Upper lobe of left lung (tissue), 6 donors: ENCODE data around the gene FAM241B. TPM values are rescaled to one million over a fixed set of nuclear protein-coding genes. Genes with fewer than 3 reads are reported as not detected.

Source experiments
- ATAC-seq, 2 donors: fragments of 200-7000 bp; cut with Tn5 transposase; one replicate each; pipeline ENCODE4 v1.9.1; 2022; ENCODE audit warnings: mild to moderate bottlenecking in 2 of 2, moderate library complexity in 2 of 2; ENCODE audit not compliant: low FRiP score in 2 of 2
- DNase-seq, 2 donors: peaks; one replicate each; pipeline ENCODE4 v3.0.0-alpha.2; 2019 to 2020
- H3K27ac ChIP-seq, 4 donors: fragments of 200-600 bp; sonication (generic); one replicate each; pipeline ENCODE4 v1.5.1; 2016 to 2019
- H3K27me3 ChIP-seq, 4 donors: fragments of 200-600 bp; sonication (generic); one replicate each; pipeline ENCODE4 v1.5.1; 2017 to 2019
- H3K36me3 ChIP-seq, 4 donors: fragments of 200-600 bp; sonication (generic); one replicate each; pipeline ENCODE4 v1.5.1; 2016 to 2019
- H3K4me1 ChIP-seq, 4 donors: fragments of 200-600 bp; sonication (generic); one replicate each; pipeline ENCODE4 v1.5.1; 2018 to 2019
- H3K4me3 ChIP-seq, 4 donors: fragments of 200-600 bp; sonication (generic); one replicate each; pipeline ENCODE4 v1.5.1; 2017 to 2019; ENCODE audit warnings: mild to moderate bottlenecking in 2 of 4, moderate library complexity in 1 of 4
- H3K9me3 ChIP-seq, 4 donors: fragments of 200-600 bp; sonication (generic); one replicate each; pipeline ENCODE4 v1.5.1; 2018 to 2019
- CTCF ChIP-seq, 6 experiments: fragments of 450-650 bp in 4 of 6; fragments of 200-600 bp in 2 of 6; sonication (generic) in 2 of 6; IDR thresholded peaks; one replicate each; pipeline ENCODE4 v1.5.1; 2016 to 2019; ENCODE audit warnings: antibody characterized with exemption in 6 of 6
- EP300 ChIP-seq, 4 donors: sonication (generic); formaldehyde crosslinking; IDR thresholded peaks; one replicate each; pipeline ENCODE4 v1.5.1; 2017; ENCODE audit warnings: antibody characterized with exemption in 4 of 4, control low read depth in 2 of 4
- POLR2A ChIP-seq, 4 donors: fragments of 450-650 bp; IDR thresholded peaks; one replicate each; pipeline ENCODE4 v1.5.1; 2016 to 2017; ENCODE audit warnings: antibody characterized with exemption in 4 of 4, mild to moderate bottlenecking in 2 of 4
- POLR2AphosphoS5 ChIP-seq, 2 donors: sonication (generic); formaldehyde crosslinking; IDR thresholded peaks; one replicate each; pipeline ENCODE4 v1.5.1; 2017; ENCODE audit warnings: antibody characterized with exemption in 2 of 2
- WGBS, 2 donors: methylation state at CpG; one replicate each; pipeline ENCODE4 v1.1.5; 2017 to 2018; 5-methylcytosine and 5-hydroxymethylcytosine counted together
- total RNA-seq, 6 donors: library from RNA; depleted of rRNA in 4 of 6; stranded (reverse); fragments of >200 nt in 4 of 6; gene quantifications; one replicate each; pipeline versions ENCODE4 v1.1.0 to v1.2.1, GENCODE V29; 2016 to 2021
- donor health status: DM: no; HTN: no; CAD: no; lungs with moderate emphysema.
- donor health status: DM: no; HTN: yes; CAD: no; lungs with severe emphysema.

FAM241B gene
- total RNA-seq, 6 donors from 2014 or later = 3.1 to 7.7 (median 6.5) TPM; not detected in 1

GRCh38 chr10:69680610-69681009 is 50.6 kb downstream of the FAM241B start:
- Histone ChIP-seq H3K36me3 (no peaks in the 10 kb centered on the region), H3K27me3 (no peaks in the 10 kb centered on the region), H3K4me1 (peaks cover 0 to 11% (median 7%) of the 10 kb centered on the region in 4 donors), H3K9me3 (no peaks in the 10 kb centered on the region), H3K4me3 (no peak overlapping the region), H3K27ac (no peak overlapping the region)
- no peak for TF ChIP-seq POLR2A (IDR thresholded peaks at IDR 0.05)
- TF ChIP-seq POLR2AphosphoS5 (IDR thresholded peaks at IDR 0.05) = no peak
- TF ChIP-seq EP300 (IDR thresholded peaks at IDR 0.05) = no peak
- TF ChIP-seq CTCF (IDR thresholded peaks at IDR 0.05) = no peak
- 66 to 71% methylated on average over 4 of the region's 4 CpGs for WGBS, 2 donors
- DNase-seq (no peak), ATAC-seq (no peak)

- H3K9me3 ChIP-seq = no peaks in the 10 kb centered on the region
- WGBS, 2 donors = 87% methylated on average over 6 of the region's 6 CpGs; no CpG with 5 or more reads in 1 of the 2 donors
- TF ChIP-seq POLR2A (IDR thresholded peaks at IDR 0.05) = no peak
- no peak for TF ChIP-seq CTCF (IDR thresholded peaks at IDR 0.05)
- TF ChIP-seq EP300 (IDR thresholded peaks at IDR 0.05) = no peak
- no peaks in the 10 kb centered on the region for H3K27me3 ChIP-seq
- peak in 1 of 2 donors; percentile 22 for DNase-seq
- no peaks in the 10 kb centered on the region for H3K36me3 ChIP-seq
- H3K27ac ChIP-seq = no peak overlapping the region
- no peak for ATAC-seq
- no peak overlapping the region for H3K4me3 ChIP-seq
- H3K4me1 ChIP-seq = peaks cover 2 to 14% (median 7%) of the 10 kb centered on the region in 4 donors
Measured at GRCh38 chr10:69681436-69681835, 51.4 kb downstream of the FAM241B start.

GRCh38 chr10:69682955-69683474 is 53.0 kb downstream of the FAM241B start:
- H3K4me1 ChIP-seq = peaks cover 2 to 14% (median 7%) of the 10 kb centered on the region in 4 donors
- no peaks in the 10 kb centered on the region for H3K27me3 ChIP-seq
- DNase-seq = no peak
- H3K9me3 ChIP-seq = no peaks in the 10 kb centered on the region
- no peak for ATAC-seq
- TF ChIP-seq CTCF (IDR thresholded peaks at IDR 0.05) (no peak), POLR2A (IDR thresholded peaks at IDR 0.05) (no peak), EP300 (IDR thresholded peaks at IDR 0.05) (no peak), POLR2AphosphoS5 (IDR thresholded peaks at IDR 0.05) (no peak)
- no peaks in the 10 kb centered on the region for H3K36me3 ChIP-seq
- no peak overlapping the region for H3K4me3 ChIP-seq
- no peak overlapping the region for H3K27ac ChIP-seq

Other genes with a start within 250 kb of the FAM241B start
- 1 to 10 TPM in 2 of 6 donors, under 1 TPM in 1, not detected in 3; 0.94 to 1.4 (median 1.2) TPM for gene TACR2, start 213.3 kb upstream of the FAM241B start, total RNA-seq
- 10 to 100 TPM; 19.9 to 69.5 (median 63.0) TPM for gene TSPAN15, start 178.8 kb upstream of the FAM241B start, total RNA-seq
- not detected for gene NEUROG3, start 56.8 kb upstream of the FAM241B start, total RNA-seq
- 10 to 100 TPM in 3 of 6 donors, 1 to 10 TPM in 3; 4.3 to 21.2 (median 10.4) TPM for gene COL13A1, start 171.7 kb downstream of the FAM241B start, total RNA-seq